Measurements from ENCODE around the gene INCENP. TPM values are rescaled to one million over a fixed set of nuclear protein-coding genes. Genes with fewer than 3 reads are reported as not detected.

Gene INCENP
- polyA plus RNA-seq, 2 of the 4 experiments (the other 2 are of a cell fraction): 29.5 to 55.8 TPM

DNA sequence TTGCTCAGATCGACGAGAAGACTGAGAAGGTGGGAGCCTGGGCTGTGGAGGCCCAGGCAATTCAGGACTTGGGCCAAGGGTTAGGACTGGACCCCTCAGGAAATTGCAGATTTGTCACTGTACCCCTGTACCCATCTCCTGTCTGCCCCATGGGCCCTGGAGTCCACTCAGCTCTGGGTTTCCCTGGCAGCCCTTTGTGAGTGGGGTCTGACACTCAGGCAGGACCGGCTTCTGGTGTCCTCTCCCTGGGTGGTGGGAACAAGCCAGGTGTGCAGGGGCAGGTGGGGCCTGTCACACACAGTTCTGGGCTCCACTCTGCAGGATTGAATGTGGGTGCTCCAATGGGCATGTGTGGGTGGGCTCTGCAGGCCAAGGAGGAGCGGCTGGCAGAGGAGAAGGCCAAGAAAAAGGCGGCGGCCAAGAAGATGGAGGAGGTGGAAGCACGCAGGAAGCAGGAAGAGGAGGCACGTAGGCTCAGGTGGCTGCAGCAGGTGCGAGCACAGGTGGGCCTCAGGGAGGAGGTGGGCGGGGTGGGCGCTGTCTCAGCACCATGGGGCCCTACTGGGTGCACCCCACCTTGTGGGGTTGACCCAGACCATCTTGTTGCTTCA is 21.6 kb downstream of the INCENP start:
- Histone ChIP-seq H3K4me1 (no peaks in the 10 kb centered on the region), H3K4me3 (no peak overlapping the region), H3K9me3 (no peaks in the 10 kb centered on the region), H3K27ac (no peak overlapping the region), H3K4me2 (no peak overlapping the region)
- ATAC-seq (no peak), FAIRE-seq (no peak), DNase-seq (ENCODE audit: low read depth in 1 of 2, low spot score in 1 of 2) (no peak)
- ChIA-PET POLR2A (no interaction called here), CTCF (interaction anchor here (0.6 to 1.3 kb wide), 2 partner anchors 16 to 248 kb away, joined by 3 to 4 read pairs; no protein-coding TSS in a partner anchor)
- TF ChIP-seq KDM5A (IDR thresholded peaks at IDR 0.05): no peak
- no peak for TF ChIP-seq JUN (IDR thresholded peaks at IDR 0.05)
- WGBS (ENCODE audit: missing lambda C conversion rate): over 99% methylated on average over 11 of the region's 11 CpGs

- POLR2A ChIA-PET: no interaction called here
- Histone ChIP-seq H3K4me1 (no peaks in the 10 kb centered on the region), H3K9me3 (no peaks in the 10 kb centered on the region), H3K4me3 (no peak overlapping the region), H3K4me2 (no peak overlapping the region), H3K27ac (no peak overlapping the region)
- ATAC-seq: no peak
- FAIRE-seq: no peak
- no peak for TF ChIP-seq BCL3 (IDR thresholded peaks at IDR 0.05)
- no peak for TF ChIP-seq RCOR1 (IDR thresholded peaks at IDR 0.05; ENCODE audit: low read depth, low read length)
- TF ChIP-seq GATA3 (IDR thresholded peaks at IDR 0.05; ENCODE audit: borderline replicate concordance): no peak
- TF ChIP-seq HDAC2 (IDR thresholded peaks at IDR 0.05): no peak
- no peak for TF ChIP-seq ZC3H11A (IDR thresholded peaks at IDR 0.05)
- TF ChIP-seq TFCP2L1 (CRISPR knock-in tag; IDR thresholded peaks at IDR 0.05): no peak
- no peak for TF ChIP-seq EP300 (IDR thresholded peaks at IDR 0.05)
- TF ChIP-seq ZNF302 (CRISPR knock-in tag; IDR thresholded peaks at IDR 0.05): no peak
- no peak for TF ChIP-seq PHF8 (IDR thresholded peaks at IDR 0.05; ENCODE audit: borderline replicate concordance, low read depth)
- TF ChIP-seq ZFP36 (IDR thresholded peaks at IDR 0.05; ENCODE audit: borderline replicate concordance, partially characterized antibody): no peak
- TF ChIP-seq HES2 (IDR thresholded peaks at IDR 0.05): no peak
- TF ChIP-seq TP53 (CRISPR knock-in tag; IDR thresholded peaks at IDR 0.05): no peak
- TF ChIP-seq ZSCAN20 (CRISPR knock-in tag; IDR thresholded peaks at IDR 0.05): no peak
- TF ChIP-seq BHLHE40 (IDR thresholded peaks at IDR 0.05; ENCODE audit: low read depth, low read length): no peak
- TF ChIP-seq RNF2 (IDR thresholded peaks at IDR 0.05; ENCODE audit: borderline replicate concordance, low read depth): no peak
- DNase-seq (ENCODE audit: low read depth in 1 of 2, low spot score in 1 of 2): no peak
- CTCF ChIA-PET: interaction anchor here (0.5 to 2.5 kb wide), 4 partner anchors 17 to 248 kb away, joined by 3 to 13 read pairs (median 4); no protein-coding TSS in a partner anchor
- 93% methylated on average over 31 of the region's 36 CpGs for WGBS (ENCODE audit: missing lambda C conversion rate)
Observed at GRCh38 chr11:62146476-62147200, 22.8 kb downstream of the INCENP start.

DNA sequence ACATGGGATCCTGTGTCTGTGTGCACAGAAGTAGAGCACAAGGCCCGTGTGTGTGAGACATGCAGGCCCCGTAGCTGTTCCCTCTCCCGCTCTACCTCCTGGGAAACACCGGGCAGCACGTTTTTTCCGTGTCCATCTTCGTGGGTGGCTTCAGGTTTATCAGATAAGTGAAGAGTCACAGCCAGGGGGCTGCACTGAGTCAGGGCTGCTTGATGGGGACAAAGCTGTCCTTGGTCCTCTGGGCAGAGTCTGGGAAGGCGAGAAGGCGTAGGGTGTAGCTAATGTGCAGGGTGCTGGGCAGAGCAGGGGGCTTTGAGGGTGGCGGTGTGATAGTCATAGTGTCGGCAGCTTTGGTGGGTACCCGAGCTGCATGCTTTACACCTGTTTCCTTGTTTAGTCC is 23.7 kb downstream of the INCENP start:
- Histone ChIP-seq H3K4me1 (no peaks in the 10 kb centered on the region), H3K27ac (no peak overlapping the region), H3K4me3 (no peak overlapping the region), H3K4me2 (no peak overlapping the region), H3K9me3 (no peaks in the 10 kb centered on the region)
- ChIA-PET CTCF (interaction anchor here (0.9 to 2.5 kb wide), 2 partner anchors 23 to 249 kb away, joined by 3 to 13 read pairs; no protein-coding TSS in a partner anchor), POLR2A (no interaction called here)
- no peak for TF ChIP-seq POLR2A (IDR thresholded peaks at IDR 0.05; ENCODE audit: low read length)
- no peak for TF ChIP-seq CBX8 (IDR thresholded peaks at IDR 0.05)
- TF ChIP-seq HOXB13 (CRISPR knock-in tag; IDR thresholded peaks at IDR 0.05; ENCODE audit: low read depth): no peak
- no peak for TF ChIP-seq HOXB5 (CRISPR knock-in tag; IDR thresholded peaks at IDR 0.05)
- no peak for TF ChIP-seq JUN (IDR thresholded peaks at IDR 0.05)
- TF ChIP-seq RFX5 (IDR thresholded peaks at IDR 0.05): no peak
- no peak for TF ChIP-seq E2F6 (IDR thresholded peaks at IDR 0.05; ENCODE audit: borderline replicate concordance, low read depth)
- no peak for TF ChIP-seq EHMT2 (IDR thresholded peaks at IDR 0.05; ENCODE audit: low read depth)
- TF ChIP-seq CBX2 (IDR thresholded peaks at IDR 0.05; ENCODE audit: borderline replicate concordance, low read depth): no peak
- no peak for TF ChIP-seq ZC3H11A (IDR thresholded peaks at IDR 0.05)
- TF ChIP-seq TP53 (CRISPR knock-in tag; IDR thresholded peaks at IDR 0.05): no peak
- TF ChIP-seq BCL3 (IDR thresholded peaks at IDR 0.05): no peak
- no peak for TF ChIP-seq EHF (CRISPR knock-in tag; IDR thresholded peaks at IDR 0.05)
- TF ChIP-seq FOXS1 (CRISPR knock-in tag; IDR thresholded peaks at IDR 0.05): no peak
- TF ChIP-seq MAX (IDR thresholded peaks at IDR 0.05): no peak
- no peak for TF ChIP-seq FOSL2 (IDR thresholded peaks at IDR 0.05)
- no peak for TF ChIP-seq FOSL2 (CRISPR knock-in tag; IDR thresholded peaks at IDR 0.05)
- no peak for TF ChIP-seq EP300 (IDR thresholded peaks at IDR 0.05)
- TF ChIP-seq KDM5A (IDR thresholded peaks at IDR 0.05): no peak
- TF ChIP-seq ZNF302 (CRISPR knock-in tag; IDR thresholded peaks at IDR 0.05): no peak
- DNase-seq (ENCODE audit: low read depth in 1 of 2, low spot score in 1 of 2): no peak
- 92% methylated on average over 12 of the region's 12 CpGs for WGBS (ENCODE audit: missing lambda C conversion rate)
- no peak for FAIRE-seq
- no peak for ATAC-seq
